HEK293 (cell line): ENCODE measurements around the gene HS1BP3.

ENCODE experiments used
- BCL11A ChIP-seq: fragments of 450-650 bp; formaldehyde crosslinking; IDR thresholded peaks from 2 replicates; pipeline ENCODE4 v1.5.1; 2016; ENCODE audit warnings: low read depth, missing biosample characterization, missing genetic modification characterization
- CTCF ChIP-seq: fragments of 450-650 bp; formaldehyde crosslinking; IDR thresholded peaks from 2 replicates; pipeline ENCODE4 v1.5.1; 2016; ENCODE audit warnings: missing biosample characterization, missing genetic modification characterization
- INSM2 ChIP-seq: fragments of 450-650 bp; formaldehyde crosslinking; IDR thresholded peaks from 2 replicates; pipeline ENCODE4 v1.5.1; 2016; ENCODE audit warnings: missing biosample characterization, missing genetic modification characterization
- PRDM6 ChIP-seq: fragments of 450-650 bp; formaldehyde crosslinking; IDR thresholded peaks from 2 replicates; pipeline ENCODE4 v1.5.1; 2017; ENCODE audit warnings: missing biosample characterization, missing genetic modification characterization
- TCF7L2 ChIP-seq: IDR thresholded peaks from 2 replicates; pipeline ENCODE4 v1.6.1; 2011; ENCODE audit warnings: low read depth, mild to moderate bottlenecking, inconsistent platforms, low read length, moderate library complexity, borderline replicate concordance
- ZNF239 ChIP-seq: fragments of 450-650 bp; formaldehyde crosslinking; IDR thresholded peaks from 2 replicates; pipeline ENCODE4 v1.5.1; 2016; ENCODE audit warnings: missing biosample characterization, missing genetic modification characterization
- ZNF24 ChIP-seq: fragments of 450-650 bp; formaldehyde crosslinking; IDR thresholded peaks from 2 replicates; pipeline ENCODE4 v1.5.1; 2016; ENCODE audit warnings: missing biosample characterization, missing genetic modification characterization
- ZNF335 ChIP-seq: fragments of 450-650 bp; formaldehyde crosslinking; conservative IDR thresholded peaks from 2 replicates; pipeline ENCODE4 v1.5.1; 2016; ENCODE audit warnings: missing biosample characterization, missing genetic modification characterization
- ZNF530 ChIP-seq: fragments of 450-650 bp; formaldehyde crosslinking; IDR thresholded peaks from 2 replicates; pipeline ENCODE4 v1.5.1; 2016; ENCODE audit warnings: low read depth, missing biosample characterization, missing genetic modification characterization
- ZNF555 ChIP-seq: fragments of 450-650 bp; formaldehyde crosslinking; conservative IDR thresholded peaks from 2 replicates; pipeline ENCODE4 v1.5.1; 2017; ENCODE audit warnings: missing biosample characterization, mild to moderate bottlenecking, missing genetic modification characterization, inconsistent platforms
- ZNF670 ChIP-seq: fragments of 450-650 bp; formaldehyde crosslinking; IDR thresholded peaks from 2 replicates; pipeline ENCODE4 v1.5.1; 2016; ENCODE audit warnings: missing biosample characterization, missing genetic modification characterization, low read depth

GRCh38 chr2:20652673-20653575, 2.0 kb upstream of the HS1BP3 start:
- TF ChIP-seq ZNF530 (no peak), ZNF335 (tag by site-specific recombination) (no peak), CTCF (tag by site-specific recombination) (no peak), ZNF239 (no peak), TCF7L2 (no peak), BCL11A (tag by site-specific recombination) (no peak), ZNF670 (tag by site-specific recombination) (no peak), INSM2 (no peak), ZNF24 (tag by site-specific recombination) (no peak), PRDM6 (tag by site-specific recombination) (no peak), ZNF555 (tag by site-specific recombination) (no peak)
